HepG2 (cell line): ENCODE results near the gene ZFP36. TPM values are rescaled to one million over a fixed set of nuclear protein-coding genes. Genes with fewer than 3 reads are reported as not detected.

Source experiments
- BCL6 ChIP-seq: IDR thresholded peaks from 2 replicates; pipeline ENCODE4 v1.6.1; 2016; ENCODE audit warnings: missing genetic modification reagents, missing compliant biosample characterization
- CREB1 ChIP-seq, 2 experiments: fragments of 450-650 bp in 1 of 2; IDR thresholded peaks; 2 replicates each; pipeline ENCODE4 v1.6.1; 2016 to 2017; ENCODE audit warnings: control low read depth in 1 of 2, mild to moderate bottlenecking in 1 of 2, missing compliant biosample characterization in 1 of 2, missing genetic modification characterization in 1 of 2
- HES4 ChIP-seq: sonication (generic); formaldehyde crosslinking; IDR thresholded peaks from 2 replicates; pipeline ENCODE4 v1.9.0; 2021; ENCODE audit warnings: mild to moderate bottlenecking, missing genetic modification reagents, borderline replicate concordance
- KDM3A ChIP-seq: IDR thresholded peaks from 2 replicates; pipeline ENCODE4 v1.6.1; 2018; ENCODE audit warnings: low read depth, missing compliant biosample characterization
- MED1 ChIP-seq: sonication (generic); formaldehyde crosslinking; IDR thresholded peaks from 2 replicates; pipeline ENCODE4 v1.4.0; 2020; ENCODE audit warnings: missing genetic modification reagents
- MEF2D ChIP-seq: sonication (generic); formaldehyde crosslinking; IDR thresholded peaks from 2 replicates; pipeline ENCODE4 v1.5.1; 2020; ENCODE audit warnings: mild to moderate bottlenecking, missing genetic modification reagents
- POLR2G ChIP-seq: fragments of 200-400 bp; formaldehyde crosslinking; IDR thresholded peaks from 2 replicates; pipeline ENCODE4 v1.6.1; 2018; ENCODE audit warnings: mild to moderate bottlenecking, low read depth, low read length, moderate library complexity
- SAFB2 ChIP-seq: sonication (generic); formaldehyde crosslinking; IDR thresholded peaks from 2 replicates; pipeline ENCODE4 v1.5.1; 2020; ENCODE audit warnings: missing genetic modification reagents, low read depth, mild to moderate bottlenecking, borderline replicate concordance
- SNAPC2 ChIP-seq: sonication (generic); formaldehyde crosslinking; IDR thresholded peaks from 2 replicates; pipeline ENCODE4 v1.8.1; 2022; ENCODE audit warnings: mild to moderate bottlenecking, missing genetic modification reagents
- TAF1 ChIP-seq: sonication (generic); formaldehyde crosslinking; IDR thresholded peaks from 2 replicates; pipeline ENCODE4 v1.4.0; 2020; ENCODE audit warnings: missing genetic modification reagents
- ZNF468 ChIP-seq: sonication (generic); formaldehyde crosslinking; IDR thresholded peaks from 2 replicates; pipeline ENCODE4 v1.8.0; 2022; ENCODE audit warnings: mild to moderate bottlenecking, moderate library complexity, missing genetic modification reagents
- ZNF724P ChIP-seq: sonication (generic); formaldehyde crosslinking; IDR thresholded peaks from 2 replicates; pipeline ENCODE4 v1.8.0; 2022; ENCODE audit warnings: missing genetic modification reagents, borderline replicate concordance
- ZNF772 ChIP-seq: sonication (generic); formaldehyde crosslinking; IDR thresholded peaks from 2 replicates; pipeline ENCODE4 v1.5.0; 2020; ENCODE audit warnings: mild to moderate bottlenecking, missing genetic modification reagents
- polyA plus RNA-seq, 8 experiments: library from polyadenylated mRNA; depleted of rRNA in 3 of 8; stranded (reverse) in 7 of 8; unstranded in 1 of 8; fragments of >200 nt; fragmentation: Illumina TruSeq in 4 of 8; extraction: Trizol in 4 of 8; gene quantifications; 2 replicates each; pipeline versions ENCODE4 v1.2.1 to v1.2.3, GENCODE V29; 2011 to 2016; ENCODE audit warnings: low read depth in 4 of 8, missing spikeins in 1 of 8, mixed read lengths in 1 of 8; ENCODE audit not compliant: insufficient read depth in 1 of 8
- total RNA-seq, 5 experiments: library from RNA; depleted of rRNA; stranded (reverse); fragments of >200 nt; fragmentation: Illumina TruSeq; extraction: Trizol; gene quantifications; 2 replicates each; pipeline ENCODE4 v1.2.3, GENCODE V29; 2016; ENCODE audit warnings: low read depth in 1 of 5
- TF ChIP-seq, protein P1 (sequence below): sonication (generic); formaldehyde crosslinking; IDR thresholded peaks from 2 replicates; pipeline ENCODE4 v1.4.0; 2020; ENCODE audit warnings: missing genetic modification reagents
- TF ChIP-seq, protein P2 (sequence below), 2 experiments: IDR thresholded peaks; 2 replicates each; pipeline ENCODE4 v1.6.1; 2011 to 2012; ENCODE audit warnings: low read length in 2 of 2, borderline replicate concordance in 1 of 2, low read depth in 1 of 2, mild to moderate bottlenecking in 1 of 2, moderate library complexity in 1 of 2
- TF ChIP-seq, protein P3 (sequence below): sonication (generic); formaldehyde crosslinking; IDR thresholded peaks from 2 replicates; pipeline ENCODE4 v1.4.0; 2020; ENCODE audit warnings: missing genetic modification reagents; ENCODE audit errors: not compliant biosample characterization
- TF ChIP-seq, protein P4 (sequence below): sonication (generic); formaldehyde crosslinking; IDR thresholded peaks from 2 replicates; pipeline ENCODE4 v1.4.0; 2020; ENCODE audit warnings: missing genetic modification reagents, borderline replicate concordance

ZFP36 gene
- total and polyA plus RNA-seq, 2 of the 13 experiments (the other 11 are each of a cell fraction or from before 2014, with no cell fraction given): 1.4 to 1.7 TPM

DNA sequence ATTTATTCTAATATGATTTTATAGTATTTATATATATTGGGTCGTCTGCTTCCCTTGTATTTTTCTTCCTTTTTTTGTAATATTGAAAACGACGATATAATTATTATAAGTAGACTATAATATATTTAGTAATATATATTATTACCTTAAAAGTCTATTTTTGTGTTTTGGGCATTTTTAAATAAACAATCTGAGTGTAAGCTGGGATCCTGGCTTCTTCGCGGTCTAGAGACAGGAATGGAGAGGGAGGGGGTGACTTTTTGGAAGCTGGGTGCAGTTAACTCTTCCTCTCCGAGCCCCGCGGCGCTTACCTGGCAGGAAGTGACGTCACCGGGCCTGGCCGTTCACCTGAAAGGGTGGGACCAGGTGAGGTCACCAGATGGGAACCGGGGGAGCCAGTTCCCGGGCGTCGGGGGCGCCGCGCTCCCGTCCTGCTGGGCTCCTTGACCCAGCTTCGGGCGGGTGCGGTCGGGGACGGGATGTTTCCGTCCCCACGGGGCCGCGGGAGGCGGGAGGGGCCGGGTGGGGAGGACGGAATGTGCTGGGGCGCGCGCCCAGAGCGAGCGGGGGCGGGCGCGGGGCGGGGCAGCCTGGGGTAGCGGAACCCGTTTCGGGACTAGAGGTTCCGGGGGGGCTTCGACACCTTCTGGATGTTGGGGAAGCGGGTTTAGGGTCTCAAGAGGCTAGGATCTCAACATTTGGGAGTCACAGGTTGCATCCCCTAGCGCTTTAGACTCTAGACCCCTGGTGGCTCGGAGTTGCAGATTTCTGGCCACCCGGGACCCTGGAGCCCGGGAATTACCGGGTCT lies 2.8 kb downstream of the ZFP36 start (continued):
- TF ChIP-seq, protein P1, sequence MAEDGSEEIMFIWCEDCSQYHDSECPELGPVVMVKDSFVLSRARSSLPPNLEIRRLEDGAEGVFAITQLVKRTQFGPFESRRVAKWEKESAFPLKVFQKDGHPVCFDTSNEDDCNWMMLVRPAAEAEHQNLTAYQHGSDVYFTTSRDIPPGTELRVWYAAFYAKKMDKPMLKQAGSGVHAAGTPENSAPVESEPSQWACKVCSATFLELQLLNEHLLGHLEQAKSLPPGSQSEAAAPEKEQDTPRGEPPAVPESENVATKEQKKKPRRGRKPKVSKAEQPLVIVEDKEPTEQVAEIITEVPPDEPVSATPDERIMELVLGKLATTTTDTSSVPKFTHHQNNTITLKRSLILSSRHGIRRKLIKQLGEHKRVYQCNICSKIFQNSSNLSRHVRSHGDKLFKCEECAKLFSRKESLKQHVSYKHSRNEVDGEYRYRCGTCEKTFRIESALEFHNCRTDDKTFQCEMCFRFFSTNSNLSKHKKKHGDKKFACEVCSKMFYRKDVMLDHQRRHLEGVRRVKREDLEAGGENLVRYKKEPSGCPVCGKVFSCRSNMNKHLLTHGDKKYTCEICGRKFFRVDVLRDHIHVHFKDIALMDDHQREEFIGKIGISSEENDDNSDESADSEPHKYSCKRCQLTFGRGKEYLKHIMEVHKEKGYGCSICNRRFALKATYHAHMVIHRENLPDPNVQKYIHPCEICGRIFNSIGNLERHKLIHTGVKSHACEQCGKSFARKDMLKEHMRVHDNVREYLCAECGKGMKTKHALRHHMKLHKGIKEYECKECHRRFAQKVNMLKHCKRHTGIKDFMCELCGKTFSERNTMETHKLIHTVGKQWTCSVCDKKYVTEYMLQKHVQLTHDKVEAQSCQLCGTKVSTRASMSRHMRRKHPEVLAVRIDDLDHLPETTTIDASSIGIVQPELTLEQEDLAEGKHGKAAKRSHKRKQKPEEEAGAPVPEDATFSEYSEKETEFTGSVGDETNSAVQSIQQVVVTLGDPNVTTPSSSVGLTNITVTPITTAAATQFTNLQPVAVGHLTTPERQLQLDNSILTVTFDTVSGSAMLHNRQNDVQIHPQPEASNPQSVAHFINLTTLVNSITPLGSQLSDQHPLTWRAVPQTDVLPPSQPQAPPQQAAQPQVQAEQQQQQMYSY (CRISPR knock-in tag): 0 out of 2 replicates have a peak, but pooled peaks have one; percentile 24
- TF ChIP-seq SNAPC2 (0 out of 2 replicates have a peak, but pooled peaks have one; percentile 29), MEF2D (no peak), ZNF772 (CRISPR knock-in tag) (peak; percentile 35; the same call in 1 of the 2 replicates), KDM3A (CRISPR knock-in tag) (peak; percentile 26; the same call in 1 of the 2 replicates), CREB1 (IDR thresholded peaks at IDR 0.05) (peak; percentile 98), CREB1 (CRISPR knock-in tag; IDR thresholded peaks at IDR 0.05) (peak; percentile 92), MED1 (CRISPR knock-in tag) (peak; percentile 59), ZNF468 (CRISPR knock-in tag) (no peak), TAF1 (CRISPR knock-in tag) (peak; percentile 16; the same call in 1 of the 2 replicates), SAFB2 (CRISPR knock-in tag) (no peak), BCL6 (CRISPR knock-in tag) (no peak), HES4 (CRISPR knock-in tag) (0 out of 2 replicates have a peak, but pooled peaks have one; percentile 19), ZNF724P (CRISPR knock-in tag) (peak; percentile 75; the same call in 1 of the 2 replicates), POLR2G (peak; percentile 86)
- TF ChIP-seq, protein P2, sequence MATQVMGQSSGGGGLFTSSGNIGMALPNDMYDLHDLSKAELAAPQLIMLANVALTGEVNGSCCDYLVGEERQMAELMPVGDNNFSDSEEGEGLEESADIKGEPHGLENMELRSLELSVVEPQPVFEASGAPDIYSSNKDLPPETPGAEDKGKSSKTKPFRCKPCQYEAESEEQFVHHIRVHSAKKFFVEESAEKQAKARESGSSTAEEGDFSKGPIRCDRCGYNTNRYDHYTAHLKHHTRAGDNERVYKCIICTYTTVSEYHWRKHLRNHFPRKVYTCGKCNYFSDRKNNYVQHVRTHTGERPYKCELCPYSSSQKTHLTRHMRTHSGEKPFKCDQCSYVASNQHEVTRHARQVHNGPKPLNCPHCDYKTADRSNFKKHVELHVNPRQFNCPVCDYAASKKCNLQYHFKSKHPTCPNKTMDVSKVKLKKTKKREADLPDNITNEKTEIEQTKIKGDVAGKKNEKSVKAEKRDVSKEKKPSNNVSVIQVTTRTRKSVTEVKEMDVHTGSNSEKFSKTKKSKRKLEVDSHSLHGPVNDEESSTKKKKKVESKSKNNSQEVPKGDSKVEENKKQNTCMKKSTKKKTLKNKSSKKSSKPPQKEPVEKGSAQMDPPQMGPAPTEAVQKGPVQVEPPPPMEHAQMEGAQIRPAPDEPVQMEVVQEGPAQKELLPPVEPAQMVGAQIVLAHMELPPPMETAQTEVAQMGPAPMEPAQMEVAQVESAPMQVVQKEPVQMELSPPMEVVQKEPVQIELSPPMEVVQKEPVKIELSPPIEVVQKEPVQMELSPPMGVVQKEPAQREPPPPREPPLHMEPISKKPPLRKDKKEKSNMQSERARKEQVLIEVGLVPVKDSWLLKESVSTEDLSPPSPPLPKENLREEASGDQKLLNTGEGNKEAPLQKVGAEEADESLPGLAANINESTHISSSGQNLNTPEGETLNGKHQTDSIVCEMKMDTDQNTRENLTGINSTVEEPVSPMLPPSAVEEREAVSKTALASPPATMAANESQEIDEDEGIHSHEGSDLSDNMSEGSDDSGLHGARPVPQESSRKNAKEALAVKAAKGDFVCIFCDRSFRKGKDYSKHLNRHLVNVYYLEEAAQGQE (IDR thresholded peaks at IDR 0.05; ENCODE audit: borderline replicate concordance in 1 of 2, low read depth in 1 of 2, low read length in 2 of 2): no peak
- TF ChIP-seq, protein P3, sequence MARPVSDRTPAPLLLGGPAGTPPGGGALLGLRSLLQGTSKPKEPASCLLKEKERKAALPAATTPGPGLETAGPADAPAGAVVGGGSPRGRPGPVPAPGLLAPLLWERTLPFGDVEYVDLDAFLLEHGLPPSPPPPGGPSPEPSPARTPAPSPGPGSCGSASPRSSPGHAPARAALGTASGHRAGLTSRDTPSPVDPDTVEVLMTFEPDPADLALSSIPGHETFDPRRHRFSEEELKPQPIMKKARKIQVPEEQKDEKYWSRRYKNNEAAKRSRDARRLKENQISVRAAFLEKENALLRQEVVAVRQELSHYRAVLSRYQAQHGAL (CRISPR knock-in tag): peak; percentile 7
- TF ChIP-seq, protein P4, sequence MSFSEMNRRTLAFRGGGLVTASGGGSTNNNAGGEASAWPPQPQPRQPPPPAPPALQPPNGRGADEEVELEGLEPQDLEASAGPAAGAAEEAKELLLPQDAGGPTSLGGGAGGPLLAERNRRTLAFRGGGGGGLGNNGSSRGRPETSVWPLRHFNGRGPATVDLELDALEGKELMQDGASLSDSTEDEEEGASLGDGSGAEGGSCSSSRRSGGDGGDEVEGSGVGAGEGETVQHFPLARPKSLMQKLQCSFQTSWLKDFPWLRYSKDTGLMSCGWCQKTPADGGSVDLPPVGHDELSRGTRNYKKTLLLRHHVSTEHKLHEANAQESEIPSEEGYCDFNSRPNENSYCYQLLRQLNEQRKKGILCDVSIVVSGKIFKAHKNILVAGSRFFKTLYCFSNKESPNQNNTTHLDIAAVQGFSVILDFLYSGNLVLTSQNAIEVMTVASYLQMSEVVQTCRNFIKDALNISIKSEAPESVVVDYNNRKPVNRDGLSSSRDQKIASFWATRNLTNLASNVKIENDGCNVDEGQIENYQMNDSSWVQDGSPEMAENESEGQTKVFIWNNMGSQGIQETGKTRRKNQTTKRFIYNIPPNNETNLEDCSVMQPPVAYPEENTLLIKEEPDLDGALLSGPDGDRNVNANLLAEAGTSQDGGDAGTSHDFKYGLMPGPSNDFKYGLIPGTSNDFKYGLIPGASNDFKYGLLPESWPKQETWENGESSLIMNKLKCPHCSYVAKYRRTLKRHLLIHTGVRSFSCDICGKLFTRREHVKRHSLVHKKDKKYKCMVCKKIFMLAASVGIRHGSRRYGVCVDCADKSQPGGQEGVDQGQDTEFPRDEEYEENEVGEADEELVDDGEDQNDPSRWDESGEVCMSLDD: no peak
